Duodenal mucosa (tissue), 2 donors: ENCODE results near the gene ZHX3.

Experiments
- H3K27ac ChIP-seq: one replicate; pipeline ENCODE4 v1.7.0; 2013; ENCODE audit warnings: low read depth, low read length
- H3K27me3 ChIP-seq, 2 donors: one replicate each; pipeline ENCODE4 v1.7.0; 2013; ENCODE audit warnings: low read length in 2 of 2, control low read depth in 1 of 2; ENCODE audit not compliant: insufficient read depth in 2 of 2, control insufficient read depth in 1 of 2
- H3K36me3 ChIP-seq, 2 donors: one replicate each; pipeline ENCODE4 v1.7.0; 2013; ENCODE audit warnings: low read length in 2 of 2, control low read depth in 1 of 2; ENCODE audit not compliant: insufficient read depth in 2 of 2, control insufficient read depth in 1 of 2
- H3K4me1 ChIP-seq, 2 donors: one replicate each; pipeline ENCODE4 v1.7.0; 2013; ENCODE audit warnings: low read length in 2 of 2, control low read depth in 1 of 2; ENCODE audit not compliant: insufficient read depth in 2 of 2, control insufficient read depth in 1 of 2
- H3K4me3 ChIP-seq, 2 donors: one replicate each; pipeline ENCODE4 v1.7.0; 2013; ENCODE audit warnings: low read length in 2 of 2, low read depth in 1 of 2
- H3K9ac ChIP-seq, 2 donors: one replicate each; pipeline ENCODE4 v1.7.0; 2013; ENCODE audit warnings: low read length in 2 of 2, low read depth in 1 of 2
- H3K9me3 ChIP-seq, 2 donors: one replicate each; pipeline ENCODE4 v1.7.0; 2013; ENCODE audit warnings: low read length in 2 of 2, control low read depth in 1 of 2; ENCODE audit not compliant: control insufficient read depth in 1 of 2

Gene ZHX3

DNA sequence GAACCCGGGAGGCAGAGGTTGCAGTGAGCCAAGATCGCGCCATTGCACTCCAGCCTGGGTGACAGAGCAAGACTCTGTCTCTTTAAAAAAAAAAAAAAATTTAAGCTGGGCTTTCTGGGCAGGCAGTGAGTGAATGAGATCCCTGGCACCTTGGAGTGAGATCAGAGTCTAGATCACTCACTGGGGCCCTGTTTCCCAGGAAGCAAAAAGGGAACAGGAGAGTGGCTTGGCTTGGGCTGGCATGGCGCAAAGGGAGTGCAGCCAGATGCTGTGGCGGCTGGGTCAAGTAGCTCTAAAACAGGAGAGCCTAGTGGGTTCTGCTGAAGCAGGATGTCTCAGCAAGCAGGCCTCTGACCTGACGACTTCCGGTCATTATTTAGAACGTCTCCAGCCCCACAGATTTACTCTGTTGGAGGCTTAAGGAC, 169.8 kb downstream of the ZHX3 start:
- Histone ChIP-seq H3K9ac (no peak overlapping the region), H3K9me3 (no peaks in the 10 kb centered on the region), H3K27me3 (no peaks in the 10 kb centered on the region), H3K4me3 (peak overlapping the region; percentile 17 to 18), H3K27ac (peak overlapping the region; percentile 26), H3K4me1 (peaks cover 81 to 82% of the 10 kb centered on the region in 2 donors), H3K36me3 (peaks cover 0 to 3% of the 10 kb centered on the region in 2 donors)

DNA sequence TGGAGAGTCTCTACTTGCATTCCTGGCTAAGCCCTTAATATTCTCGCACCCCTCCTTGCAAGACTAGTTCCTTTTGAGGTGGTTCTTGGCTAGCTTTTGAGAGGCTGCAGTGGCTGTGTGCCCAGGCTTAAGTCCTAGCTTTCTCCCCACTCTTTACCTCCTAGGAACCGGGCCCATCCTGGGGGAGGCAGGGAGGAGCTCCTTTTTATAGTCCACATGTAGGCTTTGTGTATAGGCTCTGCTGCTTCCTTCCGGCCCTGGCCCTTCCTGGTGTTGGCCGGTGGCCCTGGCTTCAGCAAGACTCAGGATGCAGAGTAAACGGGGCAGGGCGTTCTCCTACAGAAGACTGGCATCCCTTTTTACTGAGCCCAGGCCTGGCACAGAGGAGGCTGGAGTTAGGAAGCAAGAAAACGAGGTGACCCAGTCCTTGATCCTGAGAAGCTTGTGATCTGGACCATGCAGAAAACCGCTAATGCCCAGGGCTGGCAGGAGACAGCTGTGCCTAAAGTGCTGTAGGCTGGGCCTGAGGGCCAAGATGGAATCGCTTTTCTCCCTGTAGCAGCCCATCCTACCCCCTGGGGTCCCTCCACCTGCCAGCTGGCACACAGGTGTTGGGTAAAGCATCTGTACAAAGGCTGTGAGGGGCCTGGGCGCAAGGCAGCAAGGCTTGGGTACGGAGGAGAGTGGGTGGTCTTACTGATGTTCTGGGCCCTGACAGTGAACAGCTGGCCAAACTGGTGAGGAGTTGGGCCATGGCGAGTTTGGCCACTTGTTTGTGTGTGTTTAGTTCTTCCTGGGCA, 171.5 kb downstream of the ZHX3 start:
- Histone ChIP-seq H3K27me3 (no peaks in the 10 kb centered on the region), H3K4me1 (peaks cover 83 to 85% of the 10 kb centered on the region in 2 donors), H3K4me3 (no peak overlapping the region), H3K27ac (no peak overlapping the region), H3K9me3 (no peaks in the 10 kb centered on the region), H3K36me3 (peaks cover 0 to 3% of the 10 kb centered on the region in 2 donors), H3K9ac (no peak overlapping the region)

DNA sequence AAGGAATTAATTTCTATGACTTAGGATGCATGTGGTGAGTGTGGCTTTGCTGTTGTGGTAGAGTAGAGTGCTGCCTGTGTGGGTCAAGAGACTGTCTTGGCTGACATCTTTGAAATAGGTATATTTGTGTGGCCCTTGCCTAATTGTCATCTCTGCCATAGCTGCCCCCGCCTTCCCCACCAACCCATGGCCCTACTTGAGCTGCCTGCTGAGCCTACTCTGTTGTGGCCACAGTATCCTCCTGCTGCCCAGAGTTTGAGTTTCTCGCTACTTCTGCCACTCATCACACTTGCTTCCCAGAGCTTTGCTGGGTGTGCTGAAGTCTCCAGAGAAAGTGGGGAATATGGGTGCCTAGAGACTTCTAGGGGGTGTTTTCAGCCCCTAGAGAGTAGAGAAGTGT, 172.2 kb downstream of the ZHX3 start:
- no peak overlapping the region for H3K9ac ChIP-seq
- H3K27ac ChIP-seq: no peak overlapping the region
- no peaks in the 10 kb centered on the region for H3K27me3 ChIP-seq
- H3K4me3 ChIP-seq: no peak overlapping the region
- peaks cover 0 to 3% of the 10 kb centered on the region in 2 donors for H3K36me3 ChIP-seq
- H3K4me1 ChIP-seq: peaks cover 83 to 85% of the 10 kb centered on the region in 2 donors
- no peaks in the 10 kb centered on the region for H3K9me3 ChIP-seq

DNA sequence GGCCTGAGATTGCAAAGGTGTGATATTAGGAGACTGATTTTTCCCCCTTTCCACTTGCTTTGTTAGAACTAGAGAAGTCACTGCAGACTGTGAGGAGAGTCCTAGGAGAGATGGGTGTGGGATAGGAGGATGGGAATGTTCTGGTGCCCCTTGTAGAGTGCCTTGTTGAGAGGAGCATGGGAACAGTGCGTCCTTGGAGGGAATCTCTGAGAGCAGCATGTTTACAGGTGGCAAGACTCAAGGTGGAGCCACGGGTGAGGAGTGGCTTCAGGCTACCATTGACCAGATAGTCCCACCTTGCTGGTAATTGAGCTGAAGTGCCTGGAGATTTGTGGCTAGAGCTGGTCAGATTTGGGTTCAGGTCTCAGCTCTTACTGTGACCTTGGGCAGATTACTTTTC, 174.2 kb downstream of the ZHX3 start:
- Histone ChIP-seq H3K4me3 (no peak overlapping the region), H3K4me1 (peaks cover 81 to 85% of the 10 kb centered on the region in 2 donors), H3K9me3 (no peaks in the 10 kb centered on the region), H3K36me3 (peaks cover 0 to 3% of the 10 kb centered on the region in 2 donors), H3K27ac (no peak overlapping the region), H3K27me3 (no peaks in the 10 kb centered on the region), H3K9ac (no peak overlapping the region)

DNA sequence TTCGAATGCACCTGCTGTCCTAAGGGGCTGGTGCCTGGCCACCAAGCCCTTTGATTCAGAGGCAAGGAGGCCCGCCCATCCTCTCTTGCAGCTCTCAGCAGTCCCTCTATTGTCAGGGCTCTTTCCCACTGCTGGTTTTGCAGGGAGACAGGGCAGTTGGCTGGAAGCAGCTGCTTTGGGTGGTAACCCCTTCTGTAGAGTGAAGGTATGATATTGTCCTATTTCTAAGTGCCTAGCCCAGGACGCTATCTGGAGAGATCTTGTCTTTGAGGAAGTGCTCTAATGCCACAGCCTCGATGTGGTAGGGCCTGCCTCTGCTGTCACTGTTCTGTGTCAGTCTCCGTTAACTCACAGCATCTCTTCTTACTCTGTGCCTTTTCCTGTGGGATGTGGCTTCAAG, 174.6 kb downstream of the ZHX3 start:
- no peak overlapping the region for H3K9ac ChIP-seq
- H3K4me1 ChIP-seq: peaks cover 77 to 85% of the 10 kb centered on the region in 2 donors
- H3K27me3 ChIP-seq: no peaks in the 10 kb centered on the region
- H3K27ac ChIP-seq: no peak overlapping the region
- no peak overlapping the region for H3K4me3 ChIP-seq
- H3K9me3 ChIP-seq: no peaks in the 10 kb centered on the region
- H3K36me3 ChIP-seq: peaks cover 0 to 3% of the 10 kb centered on the region in 2 donors

DNA sequence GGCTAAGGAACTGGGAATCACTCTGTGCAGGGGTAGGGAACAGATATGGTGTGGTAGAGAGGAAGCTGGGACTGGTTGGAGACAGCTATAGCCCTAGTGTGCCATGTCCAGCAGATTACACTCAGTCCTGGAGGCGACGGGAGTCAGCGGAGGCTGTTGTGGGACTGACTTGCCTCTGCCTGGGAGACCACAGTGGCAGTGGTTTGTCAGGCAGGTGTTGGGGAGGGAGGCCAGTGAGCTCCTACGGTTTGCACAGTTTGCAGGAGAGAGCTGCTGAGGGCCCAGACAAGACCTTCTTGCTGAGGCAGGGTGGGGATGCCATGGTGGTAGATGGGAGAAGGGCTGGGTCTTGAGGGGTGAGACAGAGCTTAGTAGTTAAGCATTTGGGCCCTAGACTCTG, 175.3 kb downstream of the ZHX3 start:
- H3K27ac ChIP-seq: no peak overlapping the region
- H3K9me3 ChIP-seq: no peaks in the 10 kb centered on the region
- peaks cover 73 to 79% of the 10 kb centered on the region in 2 donors for H3K4me1 ChIP-seq
- H3K9ac ChIP-seq: peak overlapping the region; percentile 25 to 28
- H3K4me3 ChIP-seq: peak overlapping the region in 1 of 2 donors; percentile 16
- H3K27me3 ChIP-seq: no peaks in the 10 kb centered on the region
- H3K36me3 ChIP-seq: peaks cover 0 to 3% of the 10 kb centered on the region in 2 donors

GRCh38 chr20:41141153-41141815, 176.2 kb downstream of the ZHX3 start:
- H3K27me3 ChIP-seq: no peaks in the 10 kb centered on the region
- H3K9ac ChIP-seq: peak overlapping the region; percentile 28 to 49
- no peaks in the 10 kb centered on the region for H3K9me3 ChIP-seq
- H3K36me3 ChIP-seq: peaks cover 0 to 1% of the 10 kb centered on the region in 2 donors
- no peak overlapping the region for H3K27ac ChIP-seq
- peaks cover 66 to 73% of the 10 kb centered on the region in 2 donors for H3K4me1 ChIP-seq
- peak overlapping the region in 1 of 2 donors; percentile 74 for H3K4me3 ChIP-seq

DNA sequence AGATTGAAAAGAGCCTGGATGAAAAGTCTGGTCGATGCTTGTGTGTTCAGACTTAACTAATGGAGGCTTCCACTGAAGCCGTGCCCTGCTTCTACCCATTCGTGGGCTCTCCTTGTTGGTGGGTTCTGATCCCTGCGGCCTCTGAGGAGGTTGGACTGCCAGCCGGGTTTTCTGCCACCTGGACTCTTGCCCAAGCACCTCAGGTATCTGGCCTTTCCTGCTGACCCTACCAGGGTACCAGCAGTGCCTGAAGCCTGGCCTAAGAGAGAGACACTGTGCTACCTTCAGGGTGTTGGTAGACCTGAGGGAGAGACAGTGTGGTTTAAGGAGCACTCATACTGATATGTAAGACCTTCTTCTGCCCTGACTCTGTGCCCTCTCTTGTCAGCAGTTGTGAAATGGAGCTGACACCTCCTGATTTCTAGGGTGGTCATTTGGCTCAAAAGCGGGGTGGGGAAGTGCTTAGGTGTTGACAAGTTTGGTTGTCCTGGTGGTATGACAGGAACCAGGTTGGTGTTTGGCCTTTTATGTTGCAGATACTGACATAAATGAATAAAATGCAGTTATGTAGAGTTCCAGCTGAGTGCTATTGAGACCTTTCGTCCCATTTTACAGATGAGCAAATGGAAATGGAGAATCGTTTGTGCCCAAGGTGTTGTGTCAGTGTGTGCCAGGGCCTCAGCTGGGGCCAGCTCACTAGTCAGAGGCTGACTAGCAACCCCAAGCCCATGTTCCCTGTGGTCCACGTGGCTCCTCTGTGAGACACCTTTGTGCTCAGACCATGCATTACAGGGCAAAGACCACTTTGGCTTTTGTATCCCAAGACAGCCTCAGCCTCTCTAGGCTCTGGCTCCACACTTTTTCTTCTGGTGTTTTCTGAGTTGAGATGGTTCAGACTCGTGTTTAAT, 177.1 kb downstream of the ZHX3 start:
- Histone ChIP-seq H3K4me1 (peaks cover 63 to 68% of the 10 kb centered on the region in 2 donors), H3K27ac (no peak overlapping the region), H3K4me3 (peak overlapping the region; percentile 2 to 74)

GRCh38 chr20:41139227-41140093, 178.1 kb downstream of the ZHX3 start:
- H3K27me3 ChIP-seq: no peaks in the 10 kb centered on the region
- no peak overlapping the region for H3K27ac ChIP-seq
- no peaks in the 10 kb centered on the region for H3K36me3 ChIP-seq
- no peaks in the 10 kb centered on the region for H3K9me3 ChIP-seq
- peak overlapping the region; percentile 53 to 86 for H3K9ac ChIP-seq
- peak overlapping the region; percentile 74 to 80 for H3K4me3 ChIP-seq
- peaks cover 56 to 63% of the 10 kb centered on the region in 2 donors for H3K4me1 ChIP-seq

More for the DNA sequence above, 177.1 kb downstream of the ZHX3 start:
- H3K9me3 ChIP-seq: no peaks in the 10 kb centered on the region
- no peaks in the 10 kb centered on the region for H3K36me3 ChIP-seq
- H3K27me3 ChIP-seq: no peaks in the 10 kb centered on the region
- H3K9ac ChIP-seq: peak overlapping the region; percentile 28 to 49
